Measurements from ENCODE around the gene BOLL. TPM values are rescaled to one million over a fixed set of nuclear protein-coding genes. Genes with fewer than 3 reads are reported as not detected.
"Not testable (repeated sequence)": the region's sequence is repeated elsewhere in the genome, so short reads cannot be mapped to it uniquely, and the experiment has no call there.

BOLL gene
- polyA plus RNA-seq, 4 donors, result 0.18 TPM; not detected in 3

DNA sequence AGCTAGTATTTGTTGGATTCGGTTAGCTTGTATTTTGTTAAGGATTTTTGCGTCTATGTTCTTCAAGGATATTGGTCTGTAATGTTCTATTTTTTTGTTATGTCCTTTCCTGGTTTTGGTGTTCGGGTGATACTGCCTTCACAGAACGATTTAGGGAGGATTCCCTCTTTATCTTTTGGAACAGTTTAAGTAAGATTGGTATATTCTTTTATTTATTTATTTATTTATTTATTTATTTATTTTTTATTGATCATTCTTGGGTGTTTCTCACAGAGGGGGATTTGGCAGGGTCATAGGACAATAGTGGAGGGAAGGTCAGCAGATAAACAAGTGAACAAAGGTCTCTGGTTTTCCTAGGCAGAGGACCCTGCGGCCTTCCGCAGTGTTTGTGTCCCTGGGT is 89.9 kb downstream of the BOLL start:
- FAIRE-seq; H3K27ac ChIP-seq (ENCODE audit: low read depth in 1 of 3, low read length in 2 of 3): not testable (repeated sequence)
- WGBS, 3 donors, result 89 to 96% (median 94%) methylated on average over 4 of the region's 6 CpGs

DNA sequence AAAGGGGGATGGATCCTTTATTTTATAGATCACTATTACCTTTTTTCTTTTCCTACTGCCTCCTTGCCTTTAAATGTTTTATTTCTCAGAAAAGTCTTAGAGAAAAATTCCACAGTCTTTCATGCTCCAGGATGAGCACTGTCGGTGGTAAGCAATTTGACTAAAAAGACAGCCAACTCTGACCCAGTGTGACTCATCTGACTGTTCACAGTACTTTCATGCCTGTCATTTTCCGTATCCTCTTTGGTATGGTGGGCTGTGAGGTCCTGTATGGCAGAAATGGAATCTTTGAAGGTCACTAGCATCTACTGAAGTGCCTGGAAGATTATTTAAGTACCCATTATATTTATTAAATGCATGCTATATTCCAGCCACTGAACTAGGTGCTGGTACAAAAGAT is 107.6 kb downstream of the BOLL start:
- peaks cover 0 to 3% (median 0%) of the 10 kb centered on the region in 3 donors for H3K27me3 ChIP-seq (ENCODE audit: control insufficient read depth in 3 of 3, insufficient read depth in 3 of 3, low read length in 3 of 3)
- no peaks in the 10 kb centered on the region for H3K9me3 ChIP-seq (ENCODE audit: control insufficient read depth in 2 of 2, insufficient read depth in 1 of 2, low read depth in 1 of 2, low read length in 1 of 2)
- H3K4me3 ChIP-seq (ENCODE audit: low read depth in 1 of 3, low read length in 3 of 3), result no peak overlapping the region
- DNase-seq, result no peak
- 67 to 70% (median 68%) methylated on average over 2 of the region's 2 CpGs for WGBS, 3 donors
- no peak for FAIRE-seq
- H3K36me3 ChIP-seq (ENCODE audit: control insufficient read depth in 3 of 3, insufficient read depth in 2 of 3, low read depth in 1 of 3, low read length in 3 of 3), result no peaks in the 10 kb centered on the region
- no peaks in the 10 kb centered on the region for H3K4me1 ChIP-seq (ENCODE audit: control insufficient read depth in 3 of 3, insufficient read depth in 2 of 3, low read depth in 1 of 3, low read length in 2 of 3)
- H3K27ac ChIP-seq (ENCODE audit: low read depth in 1 of 3, low read length in 2 of 3), result no peak overlapping the region

More for the DNA sequence above, 89.9 kb downstream of the BOLL start:
- DNase-seq; H3K4me1 ChIP-seq (ENCODE audit: control insufficient read depth in 3 of 3, insufficient read depth in 2 of 3, low read depth in 1 of 3, low read length in 2 of 3); H3K4me3 ChIP-seq (ENCODE audit: low read depth in 1 of 3, low read length in 3 of 3); H3K9me3 ChIP-seq (ENCODE audit: control insufficient read depth in 2 of 2, insufficient read depth in 1 of 2, low read depth in 1 of 2, low read length in 1 of 2); H3K36me3 ChIP-seq (ENCODE audit: control insufficient read depth in 3 of 3, insufficient read depth in 2 of 3, low read depth in 1 of 3, low read length in 3 of 3); H3K27me3 ChIP-seq (ENCODE audit: control insufficient read depth in 3 of 3, insufficient read depth in 3 of 3, low read length in 3 of 3): not testable (repeated sequence)

DNA sequence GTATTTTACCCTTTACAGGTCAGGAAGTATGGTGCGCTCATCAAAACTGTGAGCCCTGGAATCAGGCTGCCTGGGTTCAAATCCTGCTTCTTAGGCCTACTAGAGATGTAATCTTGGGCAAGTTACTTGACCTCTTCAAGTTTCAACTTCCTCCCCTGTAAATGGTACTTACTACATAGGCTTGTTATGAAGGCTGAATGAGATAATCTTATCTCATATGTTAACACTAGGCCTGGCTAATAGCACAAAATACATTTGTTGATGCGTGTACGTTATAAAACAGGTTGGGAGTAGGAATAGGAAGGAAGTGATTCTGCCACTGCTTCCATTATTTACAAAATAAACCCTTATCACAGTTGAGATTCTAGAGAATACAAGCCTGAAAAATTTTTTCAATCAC is 108.1 kb downstream of the BOLL start:
- no peak for DNase-seq
- Histone ChIP-seq H3K27ac (ENCODE audit: low read depth in 1 of 3, low read length in 2 of 3) (no peak overlapping the region), H3K4me1 (ENCODE audit: control insufficient read depth in 3 of 3, insufficient read depth in 2 of 3, low read depth in 1 of 3, low read length in 2 of 3) (no peaks in the 10 kb centered on the region), H3K4me3 (ENCODE audit: low read depth in 1 of 3, low read length in 3 of 3) (no peak overlapping the region), H3K27me3 (ENCODE audit: control insufficient read depth in 3 of 3, insufficient read depth in 3 of 3, low read length in 3 of 3) (peaks cover 0 to 3% (median 0%) of the 10 kb centered on the region in 3 donors), H3K9me3 (ENCODE audit: control insufficient read depth in 2 of 2, insufficient read depth in 1 of 2, low read depth in 1 of 2, low read length in 1 of 2) (no peaks in the 10 kb centered on the region), H3K36me3 (ENCODE audit: control insufficient read depth in 3 of 3, insufficient read depth in 2 of 3, low read depth in 1 of 3, low read length in 3 of 3) (no peaks in the 10 kb centered on the region)
- 52 to 64% (median 63%) methylated on average over 3 of the region's 3 CpGs for WGBS, 3 donors
- FAIRE-seq, result no peak

Other genes with a start within 250 kb of the BOLL start
- gene RFTN2, start 109.7 kb downstream of the BOLL start, polyA plus RNA-seq, result 1 to 10 TPM in 3 of 4 donors, not detected in 1; 1.1 to 2.7 (median 1.5) TPM
- 1 to 10 TPM; 2.7 to 8.3 (median 5.0) TPM for gene MARS2, start 80.0 kb downstream of the BOLL start, polyA plus RNA-seq
- 1 to 10 TPM in 1 of 4 donors, under 1 TPM in 2, not detected in 1; 0.58 to 2.3 (median 0.81) TPM for gene PLCL1, start 19.3 kb upstream of the BOLL start, polyA plus RNA-seq